Measurements from ENCODE around the gene HTR3B. TPM values are rescaled to one million over a fixed set of nuclear protein-coding genes. Genes with fewer than 3 reads are reported as not detected.

Gene HTR3B
- total and polyA plus RNA-seq, 2 donors (not counting 1 experiment from before 2014, with no cell fraction given), result not detected

DNA sequence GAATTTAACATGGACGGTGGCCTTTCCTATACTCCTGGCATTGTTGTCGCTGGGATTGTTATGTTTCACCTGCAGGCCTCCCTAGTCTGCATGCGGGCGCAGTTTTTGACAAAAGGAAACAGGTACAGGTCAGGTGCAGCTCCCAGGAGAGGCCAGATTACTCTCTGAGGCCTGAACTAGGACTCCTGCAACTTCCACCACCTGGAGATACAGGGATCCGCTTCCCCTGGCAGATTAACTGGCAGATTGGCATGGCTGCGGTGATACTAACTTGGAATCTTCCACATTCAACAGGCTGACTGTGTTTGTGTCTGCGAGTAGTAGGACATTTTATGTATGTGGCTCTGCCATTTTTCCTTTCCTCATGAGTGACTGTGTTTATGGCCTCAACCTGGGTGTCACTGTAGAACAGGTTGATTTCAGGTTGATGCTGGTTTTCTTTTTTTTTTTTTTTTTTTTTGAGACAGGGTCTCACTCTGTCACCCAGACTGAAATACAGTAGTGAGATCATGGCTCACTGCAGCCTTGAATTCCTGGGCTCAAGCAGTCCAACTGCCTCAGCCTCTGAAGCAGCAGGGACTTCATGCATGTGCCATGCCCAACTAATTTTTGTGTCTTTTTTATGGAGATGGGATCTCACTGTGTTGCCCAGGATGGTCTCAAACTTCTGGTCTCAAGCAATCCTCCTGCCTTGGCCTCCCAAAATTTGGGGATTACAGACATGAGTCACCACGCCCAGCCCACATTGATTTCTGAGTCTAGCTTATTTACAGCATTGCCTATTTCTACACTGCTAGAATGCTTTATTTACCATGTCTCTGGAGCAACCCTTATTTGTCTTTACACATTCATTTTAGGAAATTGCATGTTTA lies 27.6 kb upstream of the HTR3B start:
- Histone ChIP-seq H3K36me3 (replicated peaks in 1 of 2; ENCODE audit: control extremely low read depth in 1 of 2, control insufficient read depth in 1 of 2, extremely low read depth in 1 of 2, insufficient read depth in 2 of 2, low read length in 1 of 2) (peaks cover 2 to 5% of the 10 kb centered on the region in 2 experiments), H3K4me1 (ENCODE audit: control insufficient read depth in 2 of 2, insufficient read depth in 2 of 2, low read length in 2 of 2) (peaks cover 25 to 40% of the 10 kb centered on the region in 2 donors), H3K4me2 (replicated peaks; ENCODE audit: low read depth, low read length, poor library complexity, severe bottlenecking) (peak overlapping the region; percentile 76), H3K27me3 (replicated peaks in 1 of 4; ENCODE audit: control extremely low read depth in 1 of 4, control insufficient read depth in 3 of 4, insufficient read depth in 4 of 4, low read length in 3 of 4) (no peaks in the 10 kb centered on the region), H4K20me1 (ENCODE audit: control insufficient read depth, insufficient read depth, low read length, poor library complexity, severe bottlenecking) (peaks cover 10% of the 10 kb centered on the region), H3K79me2 (ENCODE audit: control insufficient read depth, insufficient read depth, low read length) (peaks cover 20% of the 10 kb centered on the region), H3K4me3 (ENCODE audit: control extremely low read depth in 1 of 5, extremely low read depth in 1 of 5, insufficient read depth in 1 of 5, low read depth in 2 of 5, low read length in 4 of 5) (no peak overlapping the region), H3K9me3 (ENCODE audit: control extremely low read depth in 1 of 3, control insufficient read depth in 2 of 3, insufficient read depth in 1 of 3, low read length in 2 of 3) (peaks cover 0 to 14% (median 0%) of the 10 kb centered on the region in 3 donors), H3K27ac (ENCODE audit: low read length in 2 of 2) (peak overlapping the region in 1 of 2 donors; percentile 40), H2AFZ (ENCODE audit: insufficient read depth, low read depth, low read length, poor library complexity, severe bottlenecking) (peak overlapping the region; percentile 89), H3K9ac (ENCODE audit: low read length) (no peak overlapping the region)
- Mint-ChIP-seq H3K9me3 (ENCODE audit: insufficient read depth) (no peaks in the 10 kb centered on the region), H3K4me3 (peak overlapping the region; percentile 98), H3K27me3 (no peaks in the 10 kb centered on the region), H3K4me1 (peaks cover 44% of the 10 kb centered on the region), H3K27ac (peak overlapping the region; percentile 98)
- 99% methylated on average over 5 of the region's 8 CpGs for WGBS (ENCODE audit: insufficient coverage)
- TF ChIP-seq, protein P1, sequence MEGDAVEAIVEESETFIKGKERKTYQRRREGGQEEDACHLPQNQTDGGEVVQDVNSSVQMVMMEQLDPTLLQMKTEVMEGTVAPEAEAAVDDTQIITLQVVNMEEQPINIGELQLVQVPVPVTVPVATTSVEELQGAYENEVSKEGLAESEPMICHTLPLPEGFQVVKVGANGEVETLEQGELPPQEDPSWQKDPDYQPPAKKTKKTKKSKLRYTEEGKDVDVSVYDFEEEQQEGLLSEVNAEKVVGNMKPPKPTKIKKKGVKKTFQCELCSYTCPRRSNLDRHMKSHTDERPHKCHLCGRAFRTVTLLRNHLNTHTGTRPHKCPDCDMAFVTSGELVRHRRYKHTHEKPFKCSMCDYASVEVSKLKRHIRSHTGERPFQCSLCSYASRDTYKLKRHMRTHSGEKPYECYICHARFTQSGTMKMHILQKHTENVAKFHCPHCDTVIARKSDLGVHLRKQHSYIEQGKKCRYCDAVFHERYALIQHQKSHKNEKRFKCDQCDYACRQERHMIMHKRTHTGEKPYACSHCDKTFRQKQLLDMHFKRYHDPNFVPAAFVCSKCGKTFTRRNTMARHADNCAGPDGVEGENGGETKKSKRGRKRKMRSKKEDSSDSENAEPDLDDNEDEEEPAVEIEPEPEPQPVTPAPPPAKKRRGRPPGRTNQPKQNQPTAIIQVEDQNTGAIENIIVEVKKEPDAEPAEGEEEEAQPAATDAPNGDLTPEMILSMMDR (IDR thresholded peaks at IDR 0.05), result no peak
- TF ChIP-seq EZH2 (IDR thresholded peaks at IDR 0.05; ENCODE audit: borderline replicate concordance, insufficient read depth, low read depth, low read length, poor library complexity, severe bottlenecking), result no peak
- ChIA-PET POLR2A (no interaction called here), CTCF (no interaction called here)
- ATAC-seq (ENCODE audit: low read depth), result no peak
- intact Hi-C loops (cut with micrococcal nuclease), result loop anchor here (10.0 kb wide), 2 partner anchors 52 to 562 kb away; partner anchors contain the start of gene TTC12
- peak; percentile 19 for DNase-seq

DNA sequence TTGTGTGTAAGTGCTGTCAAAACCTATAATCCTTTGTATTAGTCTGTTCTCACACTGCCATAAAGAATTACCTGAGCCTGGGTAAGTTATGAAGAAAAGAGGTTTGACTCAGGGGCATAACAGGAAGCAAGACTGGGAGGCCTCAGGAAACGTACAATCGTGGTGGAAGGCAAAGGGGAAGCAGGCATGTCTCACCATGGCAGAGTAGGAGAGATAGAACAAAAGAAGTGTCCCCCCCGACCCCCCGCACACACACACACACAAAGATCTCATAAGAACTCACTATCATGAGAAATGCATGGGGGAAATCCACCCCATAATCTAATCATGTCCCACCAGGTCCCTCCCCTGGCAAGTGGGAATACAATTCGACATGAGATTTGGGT lies 26.9 kb upstream of the HTR3B start:
- WGBS (ENCODE audit: insufficient coverage), result 29% methylated on average over 3 of the region's 5 CpGs
- DNase-seq, result peak; percentile 25
- H3K27me3 Mint-ChIP-seq, result no peaks in the 10 kb centered on the region

More for the DNA sequence above, 26.9 kb upstream of the HTR3B start:
- Histone ChIP-seq H2AFZ (ENCODE audit: insufficient read depth, low read depth, low read length, poor library complexity, severe bottlenecking) (peak overlapping the region; percentile 39), H3K4me1 (ENCODE audit: control insufficient read depth in 2 of 2, insufficient read depth in 2 of 2, low read length in 2 of 2) (peaks cover 23 to 40% of the 10 kb centered on the region in 2 donors), H4K20me1 (ENCODE audit: control insufficient read depth, insufficient read depth, low read length, poor library complexity, severe bottlenecking) (peaks cover 7% of the 10 kb centered on the region), H3K27me3 (replicated peaks in 1 of 4; ENCODE audit: control extremely low read depth in 1 of 4, control insufficient read depth in 3 of 4, insufficient read depth in 4 of 4, low read length in 3 of 4) (no peaks in the 10 kb centered on the region), H3K9me3 (ENCODE audit: control extremely low read depth in 1 of 3, control insufficient read depth in 2 of 3, insufficient read depth in 1 of 3, low read length in 2 of 3) (peaks cover 0 to 14% (median 0%) of the 10 kb centered on the region in 3 donors), H3K4me3 (ENCODE audit: control extremely low read depth in 1 of 5, extremely low read depth in 1 of 5, insufficient read depth in 1 of 5, low read depth in 2 of 5, low read length in 4 of 5) (no peak overlapping the region), H3K9ac (ENCODE audit: low read length) (no peak overlapping the region), H3K4me2 (replicated peaks; ENCODE audit: low read depth, low read length, poor library complexity, severe bottlenecking) (no peak overlapping the region), H3K36me3 (replicated peaks in 1 of 2; ENCODE audit: control extremely low read depth in 1 of 2, control insufficient read depth in 1 of 2, extremely low read depth in 1 of 2, insufficient read depth in 2 of 2, low read length in 1 of 2) (no peaks in the 10 kb centered on the region), H3K27ac (ENCODE audit: low read length in 2 of 2) (peak overlapping the region in 1 of 2 donors; percentile 40), H3K79me2 (ENCODE audit: control insufficient read depth, insufficient read depth, low read length) (peaks cover 14% of the 10 kb centered on the region)
- Mint-ChIP-seq H3K9me3 (ENCODE audit: insufficient read depth) (no peaks in the 10 kb centered on the region), H3K27ac (peak overlapping the region; percentile 72), H3K4me1 (peaks cover 39% of the 10 kb centered on the region), H3K4me3 (no peak overlapping the region)
- no peak for ATAC-seq (ENCODE audit: low read depth)
- TF ChIP-seq EZH2 (IDR thresholded peaks at IDR 0.05; ENCODE audit: borderline replicate concordance, insufficient read depth, low read depth, low read length, poor library complexity, severe bottlenecking), result no peak
- TF ChIP-seq, protein P1 (IDR thresholded peaks at IDR 0.05), result no peak
- intact Hi-C loops (cut with micrococcal nuclease), result loop anchor here (10.0 kb wide), 2 partner anchors 53 to 563 kb away; partner anchors contain the start of gene TTC12
- CTCF ChIA-PET, result no interaction called here
- POLR2A ChIA-PET, result no interaction called here

Data from B cell (primary cell).